Measurements from ENCODE around the gene MAU2.

DNA sequence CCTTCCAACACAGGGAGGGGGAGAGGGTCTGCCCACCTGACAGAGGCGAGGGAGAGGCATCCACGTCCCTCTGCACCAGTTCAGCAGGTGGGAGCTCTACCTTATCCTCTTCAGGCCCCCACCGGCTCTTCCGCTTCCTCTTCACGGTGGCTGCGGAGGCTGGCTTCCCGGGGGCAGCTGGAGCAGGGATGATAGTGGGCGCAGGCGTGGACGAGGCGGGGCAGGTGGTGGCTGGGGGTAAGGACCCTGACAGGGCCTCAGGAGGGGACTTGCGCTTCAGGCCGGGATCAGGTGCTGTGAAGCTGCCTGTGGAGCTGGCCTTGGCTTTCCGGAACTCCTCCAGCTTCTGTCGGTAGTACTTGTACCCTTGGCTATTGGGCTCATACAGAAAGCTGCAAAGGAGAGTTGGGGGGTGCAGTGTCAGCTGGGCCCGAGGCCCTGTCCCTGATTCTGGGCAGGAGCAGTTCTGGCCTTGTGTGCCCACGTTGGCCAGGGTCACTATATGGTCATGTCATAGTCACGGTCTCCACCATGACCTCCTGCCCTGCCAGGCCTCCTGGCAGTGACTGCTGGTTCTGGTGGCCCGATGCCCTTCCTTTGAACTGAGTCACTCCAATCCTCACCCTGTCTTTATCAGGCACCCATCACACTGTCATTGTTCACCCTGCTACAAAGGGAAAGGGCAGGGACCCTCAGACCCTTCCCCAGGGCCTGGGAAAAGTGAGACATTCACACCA lies 23.5 kb upstream of the MAU2 start:
- TF ChIP-seq POLR2A (IDR thresholded peaks at IDR 0.05; ENCODE audit: low read depth, low read length) (no peak), TAF1 (IDR thresholded peaks at IDR 0.05; ENCODE audit: low read depth, low read length) (no peak), POLR2AphosphoS5 (IDR thresholded peaks at IDR 0.05; ENCODE audit: low read depth, low read length) (no peak), SPI1 (IDR thresholded peaks at IDR 0.05; ENCODE audit: low read depth, low read length) (no peak)

Measured in GM12891 (cell line).